Breast epithelium (tissue), 4 donors: ENCODE results near the gene DNASE1L2. TPM values are rescaled to one million over a fixed set of nuclear protein-coding genes. Genes with fewer than 3 reads are reported as not detected.

Experiments
- DNase-seq, 2 donors: peaks; one replicate each; pipeline ENCODE4 v3.0.0-alpha.2; 2019; ENCODE audit warnings: low spot score in 2 of 2
- H3K27ac ChIP-seq, 2 donors: fragments of 200-600 bp; sonication (generic) in 1 of 2; one replicate each; pipeline ENCODE4 v1.5.1; 2016 to 2019; ENCODE audit warnings: mild to moderate bottlenecking in 1 of 2
- H3K27me3 ChIP-seq, 2 donors: fragments of 200-600 bp; sonication (generic) in 1 of 2; one replicate each; pipeline versions ENCODE4 v1.5.1 to v1.6.0; 2017 to 2019; ENCODE audit warnings: control low read depth in 1 of 2, mild to moderate bottlenecking in 1 of 2
- H3K36me3 ChIP-seq: fragments of 200-600 bp; one replicate; pipeline ENCODE4 v1.5.1; 2019
- H3K4me1 ChIP-seq, 2 donors: fragments of 200-600 bp; sonication (generic); one replicate each; pipeline ENCODE4 v1.5.1; 2016 to 2019; ENCODE audit warnings: control low read depth in 1 of 2
- H3K4me3 ChIP-seq, 3 donors: fragments of 200-600 bp; sonication (generic); 1 replicate in 2 of 3; 2 replicates in 1 of 3; pipeline ENCODE4 v1.5.1; 2016 to 2019; ENCODE audit warnings: mild to moderate bottlenecking in 3 of 3, moderate library complexity in 2 of 3
- H3K9me3 ChIP-seq, 2 donors: fragments of 200-600 bp; sonication (generic) in 1 of 2; one replicate each; pipeline ENCODE4 v1.5.1; 2016 to 2019; ENCODE audit warnings: control low read depth in 1 of 2
- CTCF ChIP-seq, 3 donors: fragments of 450-650 bp; IDR thresholded peaks; one replicate each; pipeline ENCODE4 v1.5.1; 2016 to 2017; ENCODE audit warnings: antibody characterized with exemption in 3 of 3, mild to moderate bottlenecking in 3 of 3, moderate library complexity in 3 of 3
- POLR2A ChIP-seq: fragments of 450-650 bp; IDR thresholded peaks from one replicate; pipeline ENCODE4 v1.6.1; 2016; ENCODE audit warnings: antibody characterized with exemption, mild to moderate bottlenecking, moderate library complexity
- POLR2AphosphoS5 ChIP-seq, 3 donors: sonication (generic); formaldehyde crosslinking; IDR thresholded peaks; one replicate each; pipeline ENCODE4 v1.6.1; 2017; ENCODE audit warnings: antibody characterized with exemption in 3 of 3
- intact Hi-C: fragments of 100-400 bp; cut with DNase I; formaldehyde crosslinking; loops from one replicate; pipeline ENCODE4 v1.15.1; 2023; ENCODE audit warnings: low total_unique reads
- total RNA-seq, 3 donors: library from RNA; depleted of rRNA; stranded (reverse); fragments of >200 nt; gene quantifications; one replicate each; pipeline ENCODE4 v1.1.0, GENCODE V29; 2016

DNASE1L2 gene
- total RNA-seq, 3 donors from 2014 or later, result 0.59 to 0.66 TPM; not detected in 1

- peaks cover 24% of the 10 kb centered on the region for H3K36me3 ChIP-seq
- no peaks in the 10 kb centered on the region for H3K9me3 ChIP-seq
- no peak for TF ChIP-seq CTCF (IDR thresholded peaks at IDR 0.05)
- no peak for TF ChIP-seq POLR2AphosphoS5 (IDR thresholded peaks at IDR 0.05)
- TF ChIP-seq POLR2A, result no peak
- DNase-seq, result no peak
- intact Hi-C loops, result no loop called here
- H3K4me1 ChIP-seq, result peaks cover 4 to 5% of the 10 kb centered on the region in 2 donors
- H3K27me3 ChIP-seq, result no peaks in the 10 kb centered on the region
- no peak overlapping the region for H3K27ac ChIP-seq
- no peak overlapping the region for H3K4me3 ChIP-seq
Measured at GRCh38 chr16:2229632-2230250, 6.5 kb upstream of the DNASE1L2 start.

GRCh38 chr16:2230376-2230775 is 5.9 kb upstream of the DNASE1L2 start:
- Histone ChIP-seq H3K4me1 (peaks cover 4 to 5% of the 10 kb centered on the region in 2 donors), H3K4me3 (no peak overlapping the region), H3K27ac (no peak overlapping the region), H3K27me3 (no peaks in the 10 kb centered on the region), H3K9me3 (no peaks in the 10 kb centered on the region), H3K36me3 (peaks cover 24% of the 10 kb centered on the region)
- no peak for TF ChIP-seq CTCF (IDR thresholded peaks at IDR 0.05)
- TF ChIP-seq POLR2A, result no peak
- no peak for TF ChIP-seq POLR2AphosphoS5 (IDR thresholded peaks at IDR 0.05)
- DNase-seq, result no peak
- intact Hi-C loops, result no loop called here

- Histone ChIP-seq H3K27ac (no peak overlapping the region), H3K4me3 (no peak overlapping the region), H3K4me1 (peaks cover 4 to 10% of the 10 kb centered on the region in 2 donors), H3K36me3 (peaks cover 24% of the 10 kb centered on the region), H3K27me3 (no peaks in the 10 kb centered on the region), H3K9me3 (no peaks in the 10 kb centered on the region)
- DNase-seq, result no peak
- no peak for TF ChIP-seq CTCF (IDR thresholded peaks at IDR 0.05)
- no peak for TF ChIP-seq POLR2A
- TF ChIP-seq POLR2AphosphoS5 (IDR thresholded peaks at IDR 0.05), result no peak
- intact Hi-C loops, result no loop called here
Measured at GRCh38 chr16:2231016-2231931, 5.0 kb upstream of the DNASE1L2 start.

- H3K4me3 ChIP-seq, result no peak overlapping the region
- peaks cover 6 to 14% of the 10 kb centered on the region in 2 donors for H3K4me1 ChIP-seq
- H3K27ac ChIP-seq, result no peak overlapping the region
- H3K27me3 ChIP-seq, result no peaks in the 10 kb centered on the region
- TF ChIP-seq POLR2A, result no peak
- no peak for TF ChIP-seq POLR2AphosphoS5 (IDR thresholded peaks at IDR 0.05)
- no peak for TF ChIP-seq CTCF (IDR thresholded peaks at IDR 0.05)
- intact Hi-C loops, result no loop called here
- no peaks in the 10 kb centered on the region for H3K9me3 ChIP-seq
- DNase-seq, result no peak
- H3K36me3 ChIP-seq, result peaks cover 24% of the 10 kb centered on the region
Measured at GRCh38 chr16:2232094-2232990, 3.9 kb upstream of the DNASE1L2 start.
